ENCODE measurements around the gene ZNF521.

The ZNF521 gene

GRCh38 chr18:25225151-25225550 is 126.8 kb downstream of the ZNF521 start:
- no peak for DNase-seq
- ATAC-seq: no peak

GRCh38 chr18:25223899-25224886 is 127.8 kb downstream of the ZNF521 start:
- no peak for DNase-seq
- no peak for ATAC-seq

GRCh38 chr18:25223211-25223610 is 128.8 kb downstream of the ZNF521 start:
- ATAC-seq: no peak
- no peak for DNase-seq

- ATAC-seq: no peak
- no peak for DNase-seq
These were observed 129.3 kb downstream of the ZNF521 start for GRCh38 chr18:25222648-25223047.

GRCh38 chr18:25210622-25211021 is 141.3 kb downstream of the ZNF521 start:
- no peak for ATAC-seq
- no peak for DNase-seq

GRCh38 chr18:25192065-25192464 is 159.9 kb downstream of the ZNF521 start:
- ATAC-seq: no peak

GRCh38 chr18:25190472-25190871 is 161.5 kb downstream of the ZNF521 start:
- ATAC-seq (no peak), DNase-seq (no peak)

More at GRCh38 chr18:25192065-25192464, 159.9 kb downstream of the ZNF521 start:
- no peak for DNase-seq

- DNase-seq (no peak), ATAC-seq (no peak)
These were observed 162.4 kb downstream of the ZNF521 start for GRCh38 chr18:25189391-25190185.

- DNase-seq: no peak
- ATAC-seq: no peak
These were observed 164.3 kb downstream of the ZNF521 start for GRCh38 chr18:25187521-25188192.

- DNase-seq: no peak
- no peak for ATAC-seq
These were observed 165.1 kb downstream of the ZNF521 start for GRCh38 chr18:25186871-25187270.

GRCh38 chr18:25181993-25182392 is 170.0 kb downstream of the ZNF521 start:
- ATAC-seq (no peak), DNase-seq (no peak)

- DNase-seq (no peak), ATAC-seq (no peak)
These were observed 170.4 kb downstream of the ZNF521 start for GRCh38 chr18:25181581-25181980.

- ATAC-seq: no peak
- DNase-seq: no peak
These were observed 170.9 kb downstream of the ZNF521 start for GRCh38 chr18:25180973-25181548.

- ATAC-seq (no peak), DNase-seq (no peak)
These were observed 174.3 kb downstream of the ZNF521 start for GRCh38 chr18:25177631-25178030.

GRCh38 chr18:25176518-25177042 is 175.4 kb downstream of the ZNF521 start:
- ATAC-seq (no peak), DNase-seq (no peak)

GRCh38 chr18:25175558-25176517 is 176.1 kb downstream of the ZNF521 start:
- ATAC-seq: no peak

GRCh38 chr18:25174324-25174723 is 177.6 kb downstream of the ZNF521 start:
- DNase-seq (no peak), ATAC-seq (no peak)

More at GRCh38 chr18:25175558-25176517, 176.1 kb downstream of the ZNF521 start:
- no peak for DNase-seq

- ATAC-seq: no peak
- no peak for DNase-seq
These were observed 180.6 kb downstream of the ZNF521 start for GRCh38 chr18:25171334-25171733.

GRCh38 chr18:25170402-25170801 is 181.6 kb downstream of the ZNF521 start:
- ATAC-seq: no peak
- no peak for DNase-seq

- DNase-seq: no peak
- no peak for ATAC-seq
These were observed 182.3 kb downstream of the ZNF521 start for GRCh38 chr18:25169701-25170100.

Data from stimulated activated naive CD8-positive, alpha-beta T cell treated with anti-CD3 and anti-CD28 coated beads, Interleukin-15, Interleukin-2, amounts not matched to agents 100 U/mL and 50 U/mL, for 24 hours (primary cell).